IMR-90 (cell line): ENCODE data around the gene NACC1.

Experiments used
- CEBPB ChIP-seq: IDR thresholded peaks from 2 replicates; pipeline ENCODE4 v1.6.1; 2012; ENCODE audit warnings: low read depth, low read length, improper control_type of control experiment
- MAZ ChIP-seq: IDR thresholded peaks from 2 replicates; pipeline ENCODE4 v1.6.1; 2012; ENCODE audit warnings: low read depth, mild to moderate bottlenecking, low read length, improper control_type of control experiment, moderate library complexity, borderline replicate concordance
- POLR2A ChIP-seq: IDR thresholded peaks from 2 replicates; pipeline ENCODE4 v1.6.1; 2012; ENCODE audit warnings: mild to moderate bottlenecking, low read depth, low read length
- TF ChIP-seq, protein P1 (sequence below): conservative IDR thresholded peaks from 2 replicates; pipeline ENCODE4 v1.5.1; 2012; ENCODE audit warnings: mild to moderate bottlenecking, low read depth, low read length, improper control_type of control experiment

DNA sequence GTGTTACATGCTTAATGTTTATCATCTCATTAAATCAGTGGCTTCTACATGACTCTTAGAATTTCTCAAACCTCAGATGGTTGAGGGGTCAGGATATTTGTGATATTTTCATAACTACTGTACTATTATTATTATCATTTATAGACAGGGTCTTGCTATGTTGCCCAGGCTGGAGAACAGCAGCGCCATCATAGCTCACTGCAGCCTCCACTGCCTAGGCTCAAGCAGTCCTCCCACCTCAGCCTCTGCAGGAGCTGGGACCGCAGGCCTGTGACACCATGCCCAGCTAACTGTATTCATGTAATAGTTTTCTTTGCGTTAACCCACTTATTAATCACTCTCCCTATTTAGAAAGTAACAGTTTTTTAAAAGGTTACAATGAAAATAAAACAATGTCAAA lies 41.6 kb downstream of the NACC1 start:
- TF ChIP-seq, protein P1, sequence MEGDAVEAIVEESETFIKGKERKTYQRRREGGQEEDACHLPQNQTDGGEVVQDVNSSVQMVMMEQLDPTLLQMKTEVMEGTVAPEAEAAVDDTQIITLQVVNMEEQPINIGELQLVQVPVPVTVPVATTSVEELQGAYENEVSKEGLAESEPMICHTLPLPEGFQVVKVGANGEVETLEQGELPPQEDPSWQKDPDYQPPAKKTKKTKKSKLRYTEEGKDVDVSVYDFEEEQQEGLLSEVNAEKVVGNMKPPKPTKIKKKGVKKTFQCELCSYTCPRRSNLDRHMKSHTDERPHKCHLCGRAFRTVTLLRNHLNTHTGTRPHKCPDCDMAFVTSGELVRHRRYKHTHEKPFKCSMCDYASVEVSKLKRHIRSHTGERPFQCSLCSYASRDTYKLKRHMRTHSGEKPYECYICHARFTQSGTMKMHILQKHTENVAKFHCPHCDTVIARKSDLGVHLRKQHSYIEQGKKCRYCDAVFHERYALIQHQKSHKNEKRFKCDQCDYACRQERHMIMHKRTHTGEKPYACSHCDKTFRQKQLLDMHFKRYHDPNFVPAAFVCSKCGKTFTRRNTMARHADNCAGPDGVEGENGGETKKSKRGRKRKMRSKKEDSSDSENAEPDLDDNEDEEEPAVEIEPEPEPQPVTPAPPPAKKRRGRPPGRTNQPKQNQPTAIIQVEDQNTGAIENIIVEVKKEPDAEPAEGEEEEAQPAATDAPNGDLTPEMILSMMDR = no peak
- TF ChIP-seq MAZ (no peak), POLR2A (no peak), CEBPB (no peak)
